NOMO-1 (cell line): ENCODE data around the gene KIF4B.

Source experiments
- DNase-seq, 2 experiments: peaks; one replicate each; lab custom pipeline; 2025; ENCODE audit not compliant: unreplicated experiment in 2 of 2; lab: John Stamatoyannopoulos, UW

KIF4B gene

GRCh38 chr5:155053501-155053900 lies 39.9 kb downstream of the KIF4B start:
- DNase-seq = no peak

GRCh38 chr5:155056644-155057269 lies 43.2 kb downstream of the KIF4B start:
- peak in 1 of 2 experiments; percentile 2 for DNase-seq

- DNase-seq = no peak
Observed at GRCh38 chr5:155057626-155058025, 44.1 kb downstream of the KIF4B start.

GRCh38 chr5:155064580-155064979 lies 51.0 kb downstream of the KIF4B start:
- no peak for DNase-seq

GRCh38 chr5:155066886-155067595 lies 53.5 kb downstream of the KIF4B start:
- DNase-seq = no peak
